ENCODE results near the gene EIPR1.
"Not testable (repeated sequence)": the region's sequence is repeated elsewhere in the genome, so short reads cannot be mapped to it uniquely, and the experiment has no call there.

EIPR1 gene

DNA sequence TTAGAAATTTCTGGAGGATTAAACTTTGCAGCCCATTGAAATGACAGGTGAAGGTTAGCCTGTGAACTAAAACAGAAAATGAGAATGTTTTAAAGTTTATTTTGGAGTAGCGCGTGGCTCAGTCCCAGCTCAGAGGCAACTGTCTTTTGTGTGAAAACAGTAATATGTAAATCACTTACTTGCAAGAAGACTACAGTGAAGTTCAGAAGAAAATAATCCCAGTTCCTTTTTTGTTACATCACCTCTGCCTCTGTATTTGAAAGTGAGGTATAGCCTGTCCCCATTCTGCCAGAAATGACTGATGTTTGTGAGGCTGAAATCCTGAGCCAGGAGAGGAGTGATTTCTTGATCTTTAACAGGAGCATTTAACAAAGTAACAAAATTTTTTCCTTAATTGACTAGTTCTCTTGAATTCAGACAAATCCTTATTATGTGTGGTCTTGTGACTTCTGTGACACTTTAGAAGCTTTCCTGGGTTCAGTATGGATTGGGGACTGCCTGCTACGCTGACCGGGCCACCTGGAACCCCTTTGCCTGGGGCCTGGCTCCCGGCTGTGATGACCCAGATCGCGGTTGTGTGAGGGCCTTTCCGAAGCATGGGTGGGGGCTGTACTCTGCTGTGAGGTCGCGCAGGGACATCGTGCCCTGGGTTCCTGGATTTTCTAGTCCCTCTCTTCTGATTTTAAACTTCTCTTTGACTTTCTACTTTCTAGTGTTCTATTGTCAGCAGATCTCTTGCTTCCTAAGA is 26.1 kb upstream of the EIPR1 start:
- no peak for DNase-seq (ENCODE audit: low read depth, low spot score)

DNA sequence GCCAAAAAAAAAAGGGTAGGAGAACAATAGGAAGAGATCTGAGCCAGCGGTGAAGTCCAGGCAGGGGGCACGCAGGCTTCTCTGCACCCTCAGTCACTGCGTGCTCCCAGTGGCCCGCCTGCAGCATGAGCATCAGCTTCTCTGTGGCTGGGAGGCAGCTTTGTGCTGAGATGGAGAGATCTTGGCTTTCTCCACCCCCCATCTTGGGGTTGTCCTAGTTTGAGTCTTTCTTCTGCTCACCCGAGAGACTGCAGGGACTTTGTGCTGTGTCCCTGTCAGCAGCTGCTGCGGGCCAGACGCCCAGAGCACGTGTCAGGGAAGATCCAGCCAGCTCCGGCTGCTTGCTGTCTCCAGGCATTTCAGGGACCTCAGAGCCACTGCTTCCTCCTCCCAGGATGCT is 22.2 kb upstream of the EIPR1 start:
- no peak for DNase-seq (ENCODE audit: low read depth, low spot score)

DNA sequence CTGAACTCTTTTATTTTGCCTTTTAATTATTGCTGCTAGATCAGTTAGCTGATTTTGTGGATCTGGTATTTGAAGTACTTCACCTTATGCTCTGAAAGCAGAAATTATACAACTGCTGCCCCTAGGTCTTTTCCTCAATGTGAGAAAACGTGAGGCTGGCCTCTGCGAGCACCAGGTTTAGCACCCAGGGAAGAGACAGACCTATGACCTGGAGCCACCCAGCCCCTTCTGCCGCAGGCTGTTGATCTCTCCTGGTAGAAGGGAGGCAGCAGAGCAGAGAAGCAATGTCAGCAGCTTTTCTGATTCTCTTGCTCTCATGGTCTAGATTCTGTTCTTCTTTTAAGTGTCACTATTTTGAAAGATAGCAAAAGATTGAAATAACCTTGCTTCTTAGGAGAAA is 21.8 kb upstream of the EIPR1 start:
- DNase-seq (ENCODE audit: low read depth, low spot score) = no peak

DNA sequence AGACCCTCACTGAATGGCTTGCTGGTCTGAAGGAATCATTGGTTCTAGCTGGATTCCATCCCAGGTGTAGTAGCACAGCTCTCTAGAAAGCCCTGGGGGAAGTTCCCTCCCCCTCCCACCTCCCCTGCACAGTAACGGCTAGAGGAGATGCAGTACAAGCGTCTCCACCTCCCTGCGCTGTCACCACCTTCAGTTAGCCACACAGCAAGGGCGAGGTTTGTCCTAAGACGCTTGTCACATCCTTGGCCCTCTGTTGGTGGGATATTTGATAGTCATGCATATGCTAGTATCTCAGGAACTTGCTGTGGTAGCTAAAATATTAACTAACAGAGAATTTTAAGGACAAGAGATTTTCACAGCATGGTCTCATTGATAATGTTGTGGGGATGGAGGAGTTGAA is 21.2 kb upstream of the EIPR1 start:
- no peak for DNase-seq (ENCODE audit: low read depth, low spot score)

DNA sequence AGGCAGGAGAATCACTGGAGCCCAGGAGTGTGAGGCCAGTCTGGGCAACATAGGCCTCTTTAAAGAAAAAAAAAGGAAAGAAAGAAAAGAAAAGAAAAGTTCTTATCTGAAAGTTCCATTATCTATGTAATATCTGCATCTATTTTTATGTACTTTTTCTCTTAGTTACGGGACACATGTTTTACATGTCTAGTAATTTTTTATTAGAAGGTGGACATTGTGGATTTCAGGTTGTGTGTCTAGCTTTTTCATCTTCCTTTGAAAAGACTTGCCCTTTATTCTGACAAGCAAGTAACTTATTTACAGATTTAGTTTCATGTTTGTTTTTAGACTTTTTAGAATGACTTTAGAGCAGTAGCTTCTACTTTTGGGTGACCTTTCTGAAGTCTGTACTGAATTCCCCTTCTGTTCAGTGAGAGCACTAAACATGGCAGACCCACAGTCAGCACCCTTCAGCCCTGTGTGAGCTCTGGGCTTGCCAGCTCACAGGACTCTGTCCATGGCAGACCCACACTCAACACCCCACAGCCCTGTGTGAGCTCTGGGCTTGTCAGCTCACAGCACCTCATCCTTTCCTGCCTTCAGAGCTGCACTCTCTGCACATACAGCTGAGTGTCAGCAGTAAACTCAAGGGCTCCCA is 19.4 kb upstream of the EIPR1 start:
- DNase-seq (ENCODE audit: low read depth, low spot score) = no peak

DNA sequence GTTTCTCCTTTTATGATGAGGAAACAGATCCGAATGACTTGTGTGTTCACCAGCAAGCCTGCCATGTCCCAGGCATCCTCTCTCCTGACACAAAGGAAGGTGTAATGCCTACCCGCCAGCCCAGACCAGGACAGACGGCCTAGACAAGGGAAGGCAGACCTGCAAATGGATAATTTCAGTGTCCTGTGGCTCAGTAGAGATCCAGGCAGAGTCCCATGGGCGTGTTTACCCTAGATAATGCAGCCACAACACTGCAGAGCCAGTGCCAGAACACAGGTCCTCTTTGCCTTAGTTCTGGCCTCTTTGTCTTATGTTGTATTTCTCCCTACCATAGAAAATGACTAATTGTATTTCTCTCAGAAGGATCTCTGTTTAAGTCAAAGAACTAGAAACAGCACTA is 14.6 kb upstream of the EIPR1 start:
- DNase-seq (ENCODE audit: low read depth, low spot score) = no peak

DNA sequence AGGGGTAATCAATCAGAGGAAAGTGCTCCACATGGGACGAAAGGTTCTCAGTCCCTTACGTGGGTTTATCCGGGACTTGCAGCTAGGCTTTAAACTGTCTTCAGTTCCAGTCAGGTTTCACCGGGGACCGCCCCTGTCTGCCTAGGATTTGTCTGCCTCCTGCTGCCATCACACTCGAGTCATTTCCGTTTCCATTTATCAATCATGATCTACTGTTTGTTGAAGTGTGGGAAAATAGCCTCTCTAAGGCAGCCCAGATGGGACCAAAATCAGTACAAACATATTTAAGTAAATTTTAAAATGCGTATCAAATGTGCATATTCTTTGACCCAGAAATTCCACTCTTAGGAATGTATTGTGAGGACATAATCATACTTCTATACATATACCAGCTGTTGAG is 12.4 kb upstream of the EIPR1 start:
- DNase-seq (ENCODE audit: low read depth, low spot score) = no peak

DNA sequence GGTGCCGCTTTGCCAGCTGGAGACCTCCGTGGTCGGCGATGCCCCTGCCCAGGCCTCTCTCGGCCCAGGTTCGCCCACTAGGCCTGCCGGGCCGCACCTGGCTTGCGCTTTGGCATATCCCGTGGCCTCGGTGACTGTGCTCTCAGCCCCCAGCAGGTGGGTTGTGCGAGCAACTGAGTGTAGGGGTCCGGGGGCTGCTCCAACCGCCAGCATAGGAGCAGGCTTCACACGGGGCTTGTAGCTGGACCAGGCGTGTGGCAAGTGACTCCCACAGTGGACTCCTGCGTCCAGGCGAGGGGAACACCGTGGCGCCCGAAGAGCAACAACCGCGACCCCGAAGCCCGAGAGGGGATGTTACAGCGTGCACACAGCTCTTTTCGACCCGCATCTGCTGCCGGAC is 11.6 kb upstream of the EIPR1 start:
- DNase-seq (ENCODE audit: low read depth, low spot score) = no peak

DNA sequence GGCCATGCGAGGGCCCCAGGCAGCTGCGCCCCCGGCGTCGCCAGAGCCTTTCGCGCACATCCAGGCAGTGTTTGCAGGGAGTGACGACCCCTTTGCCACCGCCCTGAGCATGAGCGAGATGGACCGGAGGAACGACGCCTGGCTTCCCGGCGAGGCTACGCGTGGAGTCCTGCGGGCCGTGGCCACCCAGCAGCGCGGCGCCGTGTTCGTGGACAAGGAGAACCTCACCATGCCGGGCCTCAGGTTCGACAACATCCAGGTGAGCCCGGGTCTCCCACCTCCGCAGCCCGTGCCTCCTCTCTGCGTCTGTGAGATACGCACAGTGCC is 10.8 kb upstream of the EIPR1 start:
- no peak for DNase-seq (ENCODE audit: low read depth, low spot score)

DNA sequence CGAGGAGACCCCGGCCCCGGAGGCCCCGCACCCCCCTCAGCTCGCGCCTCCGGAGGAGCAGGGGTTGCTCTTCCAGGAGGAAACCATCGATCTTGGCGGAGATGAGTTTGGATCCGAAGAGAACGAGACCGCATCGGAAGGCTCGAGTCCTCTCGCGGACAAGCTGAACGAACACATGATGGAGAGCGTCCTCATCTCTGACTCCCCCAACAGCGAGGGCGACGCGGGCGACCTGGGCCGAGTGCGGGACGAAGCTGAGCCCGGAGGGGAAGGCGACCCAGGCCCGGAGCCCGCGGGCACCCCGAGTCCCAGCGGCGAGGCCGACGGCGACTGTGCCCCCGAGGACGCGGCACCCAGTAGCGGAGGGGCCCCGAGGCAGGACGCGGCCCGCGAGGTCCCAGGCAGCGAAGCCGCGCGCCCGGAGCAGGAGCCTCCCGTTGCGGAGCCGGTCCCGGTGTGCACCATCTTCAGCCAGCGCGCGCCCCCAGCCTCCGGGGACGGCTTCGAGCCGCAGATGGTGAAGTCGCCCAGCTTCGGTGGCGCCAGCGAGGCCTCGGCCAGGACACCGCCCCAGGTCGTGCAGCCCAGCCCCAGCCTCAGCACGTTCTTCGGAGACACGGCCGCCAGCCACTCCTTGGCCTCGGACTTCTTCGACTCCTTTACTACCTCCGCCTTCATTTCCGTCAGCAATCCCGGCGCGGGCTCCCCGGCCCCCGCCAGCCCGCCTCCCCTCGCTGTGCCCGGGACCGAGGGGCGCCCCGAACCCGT is 10.2 kb upstream of the EIPR1 start:
- DNase-seq (ENCODE audit: low read depth, low spot score) = no peak

DNA sequence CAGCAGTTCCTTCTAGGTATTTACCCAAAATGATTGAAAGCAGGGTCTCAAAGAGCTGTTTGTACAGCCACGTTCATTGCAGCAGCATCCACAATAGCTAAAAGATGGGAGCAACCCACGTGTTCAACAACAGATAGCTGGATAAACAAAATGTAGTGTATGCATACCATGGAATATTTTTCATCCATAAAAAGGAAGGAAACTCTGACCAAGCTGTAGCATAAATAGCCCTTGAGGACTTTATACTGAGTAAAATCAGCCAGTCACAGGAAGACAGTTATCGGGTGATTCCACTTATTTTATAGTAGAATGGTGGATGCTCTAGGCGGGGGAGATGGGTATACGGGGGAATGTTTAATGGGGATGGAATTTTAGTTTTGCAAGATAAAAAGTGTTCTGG is 9.4 kb upstream of the EIPR1 start:
- no peak for DNase-seq (ENCODE audit: low read depth, low spot score)

DNA sequence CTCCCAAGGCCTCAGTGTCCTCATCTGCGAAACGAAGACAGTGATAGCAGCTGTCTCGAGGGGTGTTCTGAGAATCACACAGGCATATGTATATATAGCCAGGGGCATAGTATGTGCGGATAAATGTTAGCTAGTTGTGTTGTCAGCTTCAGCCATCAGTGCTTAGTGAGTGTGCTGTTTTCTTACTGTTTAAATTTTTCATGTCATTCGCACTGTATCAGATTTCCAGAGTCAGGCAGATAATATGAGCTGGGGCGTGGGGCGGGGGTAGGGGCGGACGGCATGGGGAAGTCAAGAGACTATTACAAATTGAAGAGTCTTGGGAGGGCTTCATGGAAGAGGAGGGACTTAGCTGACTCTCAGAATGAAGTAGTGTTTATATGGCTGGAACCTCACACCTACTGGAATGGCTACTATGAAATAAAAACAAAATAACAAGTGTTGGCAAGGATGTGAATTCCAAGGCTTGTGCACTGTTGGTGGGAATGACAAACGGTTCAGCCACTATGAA is 8.9 kb upstream of the EIPR1 start:
- DNase-seq (ENCODE audit: low read depth, low spot score) = no peak

DNA sequence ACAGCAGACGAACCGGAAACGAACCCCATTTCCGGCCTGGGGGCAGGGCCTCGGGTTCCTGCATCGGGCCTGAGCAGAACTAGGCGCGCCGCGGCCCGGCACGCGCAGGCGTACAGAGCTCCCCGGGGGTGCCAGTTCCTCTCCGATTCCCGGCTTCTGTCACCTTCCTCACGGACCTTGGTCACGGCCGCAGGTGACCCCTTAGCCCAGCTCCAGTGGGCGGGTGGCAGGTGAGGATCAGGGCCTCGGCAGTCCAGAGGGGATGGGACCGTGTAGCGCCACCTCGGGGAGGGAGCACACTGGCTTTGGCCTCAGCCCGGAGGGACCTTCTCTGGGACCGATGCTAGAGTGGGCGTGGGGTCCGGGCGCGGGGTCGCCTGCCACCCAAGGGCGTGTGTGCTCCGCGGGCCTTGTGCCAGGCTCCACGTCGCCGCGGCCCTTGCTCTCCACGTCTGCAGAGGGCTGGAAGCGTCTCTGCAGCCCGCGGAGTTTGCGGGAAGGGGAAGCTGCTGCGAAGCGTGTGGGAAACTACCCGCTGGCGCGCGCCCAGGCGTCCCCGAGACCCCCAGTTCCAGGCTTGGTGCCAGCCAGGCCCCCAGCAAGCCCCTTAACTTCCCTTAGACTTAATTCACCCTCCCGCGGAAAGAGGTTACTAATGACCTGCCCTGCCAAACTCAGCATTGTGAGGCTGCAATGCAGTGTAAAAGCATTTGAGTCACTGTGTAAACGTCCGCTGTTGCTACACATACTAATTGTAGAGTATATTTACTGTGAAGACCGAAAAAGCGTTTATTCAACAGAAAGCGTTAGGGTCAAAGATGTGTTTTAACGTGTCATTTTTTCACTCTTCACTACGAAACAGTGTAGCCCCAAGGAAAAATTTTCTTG is 2.3 kb upstream of the EIPR1 start, which contains the start of gene TRAPPC12:
Gene TRAPPC12 (plus strand): TSS at position 48 of the 888 bp plus-strand sequence. CDS start 7,930 bp downstream, outside the sequence.
- peak; percentile 84 for DNase-seq (ENCODE audit: low read depth, low spot score)

DNA sequence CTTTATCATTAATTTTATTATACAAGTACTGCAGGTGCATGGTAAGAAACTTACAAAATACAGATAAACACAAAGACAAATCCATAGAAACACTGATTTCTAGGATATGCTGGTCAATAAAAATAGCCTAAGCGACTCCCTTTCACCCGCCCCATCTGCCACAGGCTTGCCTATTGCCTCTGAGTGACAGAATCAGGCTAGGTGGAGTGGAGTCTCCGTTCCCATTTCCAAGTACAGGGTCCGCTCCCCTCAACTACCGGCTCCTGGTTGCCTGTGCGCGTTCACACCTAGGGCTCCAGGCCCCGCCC is 1.7 kb upstream of the EIPR1 start:
- DNase-seq (ENCODE audit: low read depth, low spot score) = no peak

DNA sequence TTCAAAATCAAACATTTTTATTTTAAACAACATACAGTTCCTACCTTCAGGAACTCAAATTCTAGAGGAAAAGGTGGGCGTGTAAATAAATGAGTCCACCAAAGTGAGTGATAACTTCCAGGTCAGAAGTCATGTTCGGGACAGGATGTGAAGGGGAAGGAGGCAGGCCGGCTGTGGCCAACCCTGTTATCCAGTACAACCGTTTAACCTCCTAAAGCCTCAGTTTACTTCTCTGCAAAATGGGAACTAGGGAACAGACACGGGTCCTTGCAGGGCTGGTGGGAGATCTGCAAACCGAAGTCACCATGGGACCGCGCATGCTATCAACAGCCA is 373 bp downstream of the EIPR1 start:
- no peak for DNase-seq (ENCODE audit: low read depth, low spot score)

DNA sequence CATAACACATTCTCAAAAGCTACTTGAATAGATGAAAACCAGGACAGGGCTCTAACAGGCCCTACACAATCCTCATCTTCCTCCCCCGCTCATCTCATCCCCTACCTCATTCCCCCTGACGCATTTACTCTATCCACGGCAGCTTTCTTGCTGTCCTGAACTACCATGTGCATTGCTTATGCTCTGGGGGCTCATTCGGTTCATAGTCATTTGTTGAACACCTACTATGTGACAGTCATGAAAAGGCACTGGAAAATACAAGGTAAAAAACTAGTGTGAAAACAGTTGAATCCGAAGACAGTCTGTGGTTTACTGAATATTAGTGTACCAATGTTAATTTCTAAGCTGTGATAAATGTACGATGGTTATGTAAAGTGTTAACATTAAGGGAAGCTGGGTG is 797 bp downstream of the EIPR1 start:
- DNase-seq (ENCODE audit: low read depth, low spot score) = no peak

DNA sequence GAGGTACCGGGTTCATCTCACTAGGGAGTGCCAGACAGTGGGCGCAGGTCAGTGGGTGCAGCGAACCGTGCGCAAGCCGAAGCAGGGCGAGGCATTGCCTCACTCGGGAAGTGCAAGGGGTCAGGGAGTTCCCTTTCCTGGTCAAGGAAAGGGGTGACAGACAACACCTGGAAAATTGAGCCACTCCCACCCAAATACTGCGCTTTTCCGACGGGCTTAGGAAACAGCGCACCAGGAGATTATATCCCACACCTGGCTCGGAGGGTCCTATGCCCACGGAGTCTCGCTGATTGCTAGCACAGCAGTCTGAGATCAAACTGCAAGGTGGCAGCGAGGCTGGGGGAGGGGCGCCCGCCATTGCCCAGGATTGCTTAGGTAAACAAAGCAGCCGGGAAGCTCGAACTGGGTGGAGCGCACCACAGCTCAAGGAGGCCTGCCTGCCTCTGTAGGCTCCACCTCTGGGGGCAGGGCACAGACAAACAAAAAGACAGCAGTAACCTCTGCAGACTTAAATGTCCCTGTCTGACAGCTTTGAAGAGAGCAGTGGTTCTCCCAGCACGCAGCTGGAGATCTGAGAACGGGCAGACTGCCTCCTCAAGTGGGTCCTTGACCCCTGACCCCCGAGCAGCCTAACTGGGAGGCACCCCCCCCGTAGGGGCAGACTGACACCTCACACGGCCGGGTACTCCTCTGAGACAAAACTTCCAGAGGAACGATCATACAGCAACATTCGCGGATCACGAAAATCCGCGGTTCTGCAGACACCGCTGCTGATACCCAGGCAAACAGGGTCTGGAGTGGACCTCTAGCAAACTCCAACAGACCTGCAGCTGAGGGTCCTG is 8.1 kb downstream of the EIPR1 start:
- DNase-seq (ENCODE audit: low read depth, low spot score) = not testable (repeated sequence)

DNA sequence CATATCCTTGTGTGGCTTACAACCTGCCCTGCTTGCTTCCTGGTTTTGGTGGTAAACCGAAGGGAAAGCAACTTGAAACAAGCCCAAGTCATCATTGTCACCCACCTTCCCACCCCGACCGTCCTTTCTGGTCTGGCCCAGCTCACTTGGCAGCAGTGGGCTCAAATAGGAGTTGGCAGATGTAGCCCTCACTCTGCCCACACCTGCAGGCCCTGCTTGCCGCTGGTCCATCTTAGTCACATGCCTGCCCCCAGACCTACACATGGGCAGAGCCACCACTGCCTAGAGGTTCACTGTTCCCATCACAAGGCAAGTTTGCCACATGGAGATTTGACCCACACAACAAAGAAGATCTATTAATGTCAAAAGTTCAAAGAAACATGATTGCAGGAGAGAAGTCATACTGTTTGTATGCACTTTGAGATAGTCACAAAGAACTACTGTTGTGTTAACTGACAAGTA is 9.3 kb downstream of the EIPR1 start:
- DNase-seq (ENCODE audit: low read depth, low spot score) = no peak

DNA sequence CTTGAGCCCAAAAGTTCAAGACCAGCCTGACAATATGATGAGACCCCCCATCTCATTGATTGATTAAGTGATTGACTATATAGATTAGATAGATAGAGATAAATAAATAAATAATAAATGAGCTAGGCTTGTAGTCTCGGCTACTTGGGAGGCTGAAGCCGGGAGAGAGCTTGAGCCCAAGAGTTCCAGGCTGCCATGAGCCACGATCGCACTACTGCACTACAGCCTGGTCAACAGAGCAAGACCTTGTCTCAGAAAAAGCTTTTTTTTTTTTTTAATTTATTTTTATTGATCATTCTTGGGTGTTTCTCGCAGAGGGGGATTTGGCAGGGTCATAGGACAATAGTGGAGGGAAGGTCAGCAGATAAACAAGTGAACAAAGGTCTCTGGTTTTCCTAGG is 12.4 kb downstream of the EIPR1 start:
- DNase-seq (ENCODE audit: low read depth, low spot score) = no peak

DNA sequence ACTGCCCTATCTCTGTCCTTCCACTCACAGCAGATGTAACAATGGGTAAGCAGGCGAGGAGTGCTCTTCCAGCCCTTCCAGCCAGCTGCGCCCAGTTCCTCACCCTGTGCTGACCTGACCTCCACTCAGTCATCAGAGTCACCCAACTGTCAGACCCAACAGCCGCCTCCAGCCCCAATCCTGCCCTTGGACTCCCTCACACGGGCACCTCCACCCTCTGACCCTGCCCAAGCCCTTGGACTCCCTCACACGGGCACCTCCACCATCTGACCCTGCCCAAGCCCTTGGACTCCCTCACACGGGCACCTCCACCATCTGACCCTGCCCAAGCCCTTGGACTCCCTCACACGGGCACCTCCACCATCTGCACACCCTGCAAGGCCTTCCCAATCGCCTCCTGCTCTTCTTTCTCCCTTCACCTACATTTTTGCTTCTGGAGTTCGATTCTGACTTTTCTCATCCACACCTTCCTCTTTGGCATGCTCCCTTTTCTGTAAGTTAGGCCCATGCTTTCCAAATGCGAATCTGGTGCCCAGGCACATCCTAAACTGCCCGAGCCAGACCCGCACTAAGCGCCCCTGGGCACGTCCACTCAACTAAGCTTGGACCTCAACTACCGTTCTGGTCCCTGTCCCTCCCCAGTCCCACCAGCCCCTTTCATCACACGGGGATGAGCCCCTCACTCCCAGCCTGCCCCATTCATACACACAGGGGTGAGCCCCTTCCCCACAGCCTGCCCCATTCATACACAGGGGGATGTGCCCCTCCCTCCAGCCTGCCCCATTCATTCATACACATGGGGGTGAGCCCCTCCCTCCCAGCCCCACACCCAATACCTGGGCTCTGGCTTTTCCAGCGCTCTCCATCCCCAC is 15.9 kb downstream of the EIPR1 start:
- DNase-seq (ENCODE audit: low read depth, low spot score) = no peak

Measured in activated naive CD8-positive, alpha-beta T cell treated with anti-CD3 and anti-CD28 coated beads, Interleukin-2, amount 50 U/mL, for 16 hours (primary cell).